GM18870 (cell line): ENCODE results near the gene NR2F2.

ENCODE experiments used
- ATAC-seq: cut with Tn5 transposase; IDR thresholded peaks from one replicate; pipeline ENCODE4 v1.9.1; 2021; ENCODE audit warnings: moderate library complexity; ENCODE audit not compliant: unreplicated experiment

The NR2F2 gene

DNA sequence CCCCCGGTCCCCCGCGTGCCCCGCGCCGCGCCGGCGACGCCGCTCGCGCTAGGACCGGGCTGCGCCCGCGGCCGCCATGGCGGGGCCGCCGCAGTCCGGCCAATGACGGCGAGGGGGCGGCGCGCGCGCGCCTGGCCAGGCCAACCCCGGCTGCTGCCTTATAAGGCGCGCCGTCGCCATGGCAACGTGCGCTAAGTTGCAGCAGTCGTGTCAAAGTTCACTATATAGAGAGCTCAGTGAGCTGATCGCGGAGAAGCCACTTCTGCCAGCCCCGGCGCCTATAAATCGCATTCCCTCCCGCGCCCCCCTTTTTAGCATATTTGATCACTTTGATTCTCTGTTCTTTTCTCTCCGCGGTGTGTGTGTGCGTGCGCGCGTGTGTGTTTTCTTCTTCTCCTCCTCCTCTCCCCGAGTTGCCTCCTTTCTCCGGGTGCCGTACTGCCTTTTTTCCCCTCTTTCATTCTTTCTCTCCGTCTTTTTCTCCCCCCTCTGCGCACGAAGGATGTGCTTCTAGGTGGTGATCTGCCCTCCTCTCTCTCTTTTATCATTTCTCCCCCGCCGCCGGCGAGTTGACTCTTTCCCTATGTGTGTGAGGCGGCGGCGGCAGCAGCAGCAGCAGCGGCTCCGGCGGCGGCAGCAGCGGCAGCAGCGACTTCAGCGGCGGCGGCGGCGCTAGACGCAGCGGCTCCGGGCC is at the start of gene NR2F2:
Gene NR2F2 (plus strand): TSS at position 251 of the 694 bp plus-strand sequence. CDS start 1,406 bp downstream, outside the sequence.
- peak; percentile 61 for ATAC-seq

DNA sequence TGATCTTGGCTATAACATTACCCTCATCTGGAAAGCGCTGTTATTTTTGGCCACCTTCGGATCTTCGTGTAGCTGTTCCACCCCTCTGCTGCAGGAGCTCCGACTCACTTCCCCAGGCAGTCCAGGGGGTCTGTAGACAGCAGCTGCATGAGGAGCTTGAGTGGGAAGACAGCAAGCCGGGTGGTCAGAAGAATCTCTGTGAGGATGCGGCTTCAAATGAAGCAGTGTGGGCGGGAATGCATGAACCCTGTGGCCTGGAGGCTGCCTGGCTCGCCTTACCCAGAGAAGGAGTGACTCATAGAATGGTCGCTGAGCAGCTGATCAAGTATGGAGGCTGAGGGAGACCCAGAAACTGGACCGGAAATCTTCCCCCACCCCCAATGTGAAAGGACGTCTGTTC is 45.2 kb upstream of the NR2F2 start:
- ATAC-seq: no peak

DNA sequence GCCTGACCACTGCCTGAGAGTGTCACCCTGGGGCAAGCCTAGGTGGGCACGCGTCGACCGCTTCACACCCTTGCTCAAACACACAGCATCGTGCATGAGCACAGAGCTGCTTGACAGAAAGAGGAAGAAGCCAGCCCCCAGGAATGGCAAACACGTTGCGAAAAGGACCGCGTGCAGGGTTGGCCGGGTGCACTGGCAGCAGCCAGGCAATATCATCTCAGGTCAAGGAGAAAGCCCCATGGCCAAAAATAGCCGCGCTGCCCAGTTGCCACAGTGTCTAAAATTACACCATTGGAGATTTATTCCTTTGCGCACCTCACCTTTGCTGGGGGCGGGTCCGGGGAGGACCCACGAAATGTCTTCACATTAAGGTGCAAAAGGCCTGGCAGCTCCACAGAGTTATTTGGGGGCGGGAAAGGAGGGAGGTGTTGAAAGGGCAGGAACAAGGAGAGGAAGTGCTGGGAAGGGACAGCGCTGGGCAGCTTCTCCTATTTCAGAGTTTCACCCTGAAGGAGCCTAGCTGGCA is 44.7 kb upstream of the NR2F2 start:
- no peak for ATAC-seq

DNA sequence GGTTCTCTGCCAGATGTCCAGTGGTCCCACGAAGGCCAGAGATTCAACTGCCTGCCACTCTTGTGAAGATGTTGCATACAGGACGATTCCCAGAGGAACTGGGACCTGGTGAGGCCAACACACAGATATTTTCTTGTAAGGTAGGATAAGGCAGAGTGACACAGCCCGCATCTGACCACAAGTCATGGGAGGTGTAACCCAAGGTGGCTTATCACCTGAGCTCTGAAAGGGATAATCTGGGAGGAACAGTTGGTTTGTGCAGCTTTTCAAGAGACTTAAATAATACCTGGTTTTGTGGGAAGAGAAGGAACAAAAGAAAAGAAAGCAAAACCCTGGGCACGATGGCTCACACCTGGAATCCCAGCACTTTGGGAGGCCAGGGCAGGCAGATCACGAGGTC is 39.8 kb upstream of the NR2F2 start:
- no peak for ATAC-seq

DNA sequence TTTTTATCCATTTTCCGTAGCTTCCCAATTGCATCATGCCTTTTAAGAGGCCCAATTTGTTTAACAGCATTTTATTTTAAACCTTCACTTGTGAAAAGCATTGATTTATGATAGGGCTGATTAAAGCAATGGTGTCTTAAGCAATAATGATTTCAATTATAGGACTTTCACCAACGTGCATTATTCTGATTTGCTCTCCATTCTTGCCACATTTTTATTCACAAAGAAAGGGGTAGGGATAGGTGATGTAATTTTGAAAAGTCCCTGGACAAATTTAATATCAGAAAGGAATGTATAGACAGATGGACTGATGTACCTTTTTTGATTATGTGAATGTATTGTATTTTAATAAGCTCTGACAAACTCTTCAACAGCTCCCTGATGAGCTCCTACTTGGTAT is 37.9 kb upstream of the NR2F2 start:
- ATAC-seq: no peak

DNA sequence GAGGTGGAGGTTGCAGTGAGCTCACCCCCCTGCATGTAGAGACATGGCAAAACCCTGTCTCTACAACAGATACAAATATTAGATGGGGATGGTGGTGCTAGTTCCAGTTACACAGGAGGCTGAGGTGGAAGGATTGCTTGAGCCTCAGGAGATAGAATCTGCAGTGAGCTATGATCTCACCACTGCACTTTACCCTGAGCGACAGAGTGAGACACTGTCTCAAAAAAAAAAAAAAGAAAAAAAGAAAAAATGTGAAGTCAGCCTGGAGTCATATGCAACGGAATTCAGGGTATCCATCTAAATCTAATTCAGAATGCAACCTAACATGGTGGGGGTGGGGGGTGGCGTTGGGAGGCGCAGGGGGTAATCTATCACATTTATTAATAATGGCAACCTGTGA is 37.1 kb upstream of the NR2F2 start:
- ATAC-seq: no peak

DNA sequence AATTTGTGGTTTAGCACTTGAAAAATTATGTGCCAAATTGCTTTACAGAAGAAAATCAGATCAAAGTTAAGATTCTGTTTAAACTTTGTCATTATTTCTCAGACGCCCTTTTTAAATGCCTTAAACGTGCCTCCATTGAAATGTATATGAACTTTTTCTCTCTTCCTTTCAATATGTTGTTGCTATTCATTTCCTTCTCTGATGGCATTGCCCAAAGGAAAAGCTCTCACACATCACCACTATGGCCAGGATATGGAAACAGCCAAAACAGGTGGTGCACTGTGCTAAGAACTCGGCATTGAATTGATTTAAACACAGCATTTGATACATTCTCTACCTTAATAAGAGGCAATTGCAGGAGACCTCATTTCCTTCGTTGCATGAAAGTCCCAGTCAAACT is 35.7 kb upstream of the NR2F2 start:
- ATAC-seq: no peak

DNA sequence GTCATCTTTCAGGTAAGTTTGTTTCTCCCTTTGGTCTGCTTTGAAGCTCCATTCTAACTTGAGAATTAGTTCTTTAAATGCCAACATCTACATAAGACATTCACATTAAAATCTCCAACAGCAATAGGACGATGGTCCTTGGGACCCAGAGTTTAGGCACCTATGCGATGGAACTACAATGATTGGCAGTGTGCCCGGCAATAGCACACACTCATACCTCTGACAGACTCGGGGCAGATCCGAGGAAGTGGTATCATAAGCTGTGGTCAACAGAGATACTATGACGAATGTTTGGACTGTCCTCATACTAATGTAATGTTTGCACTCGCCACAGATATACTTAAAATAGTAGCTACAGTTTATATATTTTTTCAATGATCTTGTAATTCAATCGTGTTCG is 34.2 kb upstream of the NR2F2 start:
- no peak for ATAC-seq

DNA sequence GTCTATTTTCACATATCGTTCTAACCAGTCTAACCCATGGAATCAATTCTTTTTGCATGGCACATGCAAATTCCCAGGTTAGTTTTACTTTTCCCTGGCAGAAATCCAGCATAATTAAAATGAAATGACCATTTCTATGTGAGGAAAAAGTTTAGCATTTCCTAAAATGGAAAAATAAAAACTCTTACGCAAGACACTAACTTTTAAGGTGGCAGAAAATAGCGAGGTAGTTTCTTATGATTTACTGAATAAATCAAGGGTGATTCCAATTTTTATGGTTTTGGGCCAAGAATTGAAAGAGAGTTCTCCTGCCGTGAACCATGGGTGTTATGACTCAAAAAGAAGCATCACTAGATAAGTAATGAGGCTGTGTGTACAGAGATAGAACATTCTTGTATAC is 32.7 kb upstream of the NR2F2 start:
- ATAC-seq: no peak

DNA sequence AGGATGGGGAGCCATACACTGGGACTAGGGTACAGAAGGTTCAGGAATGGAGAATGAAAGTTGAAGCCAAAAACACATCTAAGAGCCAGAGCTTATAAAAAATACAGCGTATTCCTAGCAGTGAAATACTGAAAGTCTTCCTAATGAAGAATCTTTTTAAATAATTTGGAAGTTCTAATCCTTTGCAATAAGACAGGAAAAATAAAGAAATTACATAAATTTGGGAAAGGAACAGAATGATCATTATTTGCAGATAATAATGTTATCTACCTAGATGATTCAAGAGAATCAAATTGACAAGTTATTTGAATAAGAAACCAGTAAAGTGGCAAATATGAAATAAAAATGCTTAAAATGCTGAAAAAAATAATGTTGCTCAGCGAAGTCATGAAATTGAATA is 32.3 kb upstream of the NR2F2 start:
- ATAC-seq: no peak

DNA sequence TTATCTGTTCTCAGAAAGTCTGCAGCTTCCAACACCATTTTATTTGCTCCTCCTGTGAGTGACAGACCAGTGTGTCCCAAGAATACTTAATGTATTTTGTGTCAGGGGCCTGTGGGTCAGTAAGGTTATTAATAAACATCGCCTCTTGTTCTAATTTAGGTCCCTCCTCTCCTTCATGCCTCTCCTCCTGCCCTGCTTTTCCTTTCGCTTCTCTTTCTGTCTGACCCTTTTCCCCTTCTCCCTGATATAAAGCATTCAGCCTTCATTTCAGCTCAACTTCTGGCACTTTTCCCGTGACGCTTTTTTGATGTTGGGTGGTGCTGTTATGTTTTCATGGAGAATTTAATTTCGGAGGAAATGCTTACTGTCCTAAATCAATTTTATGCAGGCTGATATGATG is 29.7 kb upstream of the NR2F2 start:
- ATAC-seq: no peak

DNA sequence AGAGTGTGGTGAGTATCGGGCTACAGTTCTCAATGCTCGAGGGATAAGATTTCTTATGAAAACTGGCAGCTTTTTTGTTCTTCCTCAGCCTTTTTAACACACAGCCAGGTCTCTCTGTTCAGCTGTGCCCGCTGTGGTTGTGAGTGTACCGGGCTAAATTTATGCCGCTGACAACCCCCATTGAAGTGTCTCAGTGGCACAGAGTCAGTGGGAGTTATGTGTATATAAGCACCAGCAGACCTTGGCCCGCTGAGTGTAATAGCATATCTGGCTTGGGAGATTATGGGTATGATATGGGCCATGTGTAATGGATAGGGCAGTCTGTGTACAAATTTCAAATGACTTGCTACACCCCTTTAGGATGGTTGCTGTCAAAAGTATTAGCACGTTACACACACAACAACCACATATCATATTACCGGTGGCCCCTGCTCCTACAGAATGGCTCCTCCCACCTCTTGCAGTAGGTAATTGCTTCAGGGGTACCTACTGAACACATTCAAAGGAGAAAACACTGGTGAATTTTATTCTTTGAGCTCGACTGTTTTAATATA is 26.9 kb upstream of the NR2F2 start:
- ATAC-seq: no peak

DNA sequence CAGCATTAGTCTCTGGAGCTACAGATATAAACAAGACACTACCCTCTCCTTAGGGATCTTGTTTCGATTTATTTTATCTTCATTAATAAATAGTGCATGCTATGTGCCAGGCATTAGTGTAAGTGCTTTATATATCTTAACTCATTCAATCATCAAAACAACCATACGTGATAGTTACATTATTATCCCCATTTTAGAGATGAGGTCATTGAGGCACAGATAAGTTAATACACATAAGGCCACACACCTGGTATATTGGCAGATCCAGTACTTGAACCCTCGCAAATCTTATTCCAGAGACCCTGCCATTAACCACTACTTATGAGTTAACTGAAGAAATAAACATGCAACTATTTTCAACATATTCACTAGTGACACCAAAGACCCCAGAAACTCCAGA is 25.7 kb upstream of the NR2F2 start:
- no peak for ATAC-seq

DNA sequence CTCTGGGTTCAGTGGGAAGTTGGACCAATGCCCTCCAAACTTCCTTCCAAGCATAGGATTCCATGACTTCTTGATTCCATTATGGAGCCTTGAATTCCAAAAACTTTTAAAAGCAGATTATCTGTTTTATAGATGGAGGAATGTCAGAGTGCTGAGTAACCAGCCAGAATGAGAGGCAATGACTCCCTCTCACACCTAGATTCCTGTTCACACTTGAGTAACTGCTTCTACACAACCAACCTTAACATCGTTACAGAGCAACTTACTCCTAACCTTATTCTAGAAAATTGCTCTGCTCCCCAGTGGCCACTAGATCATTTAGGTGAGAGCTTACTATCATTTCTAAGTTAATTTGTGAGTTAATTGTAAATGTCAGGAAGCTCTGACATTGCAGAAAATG is 24.2 kb upstream of the NR2F2 start:
- no peak for ATAC-seq

DNA sequence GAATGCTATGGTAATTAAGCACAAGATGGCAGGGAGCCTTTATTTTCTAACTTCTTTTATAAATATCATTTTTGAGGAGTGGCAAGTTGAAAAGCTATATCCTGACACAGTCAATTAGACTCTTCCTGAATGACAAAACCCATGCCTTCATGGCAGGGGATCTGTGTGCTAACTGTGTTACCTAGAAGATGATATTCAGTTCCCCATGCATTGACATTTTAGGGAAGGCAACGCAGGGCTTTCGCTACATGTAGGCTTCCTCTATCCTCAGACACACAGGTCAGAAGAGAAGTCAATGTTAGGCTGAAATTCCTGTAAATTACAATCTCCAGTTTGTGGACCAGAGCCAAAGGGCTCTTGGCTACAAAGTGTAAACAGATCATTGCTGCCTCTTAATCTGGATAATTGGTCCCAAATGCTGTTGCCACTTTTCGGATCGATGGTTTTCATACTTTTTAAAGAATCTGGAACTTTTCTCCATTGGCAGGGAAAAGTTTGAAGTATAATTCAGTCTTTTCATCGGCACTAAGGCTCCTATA is 22.6 kb upstream of the NR2F2 start:
- ATAC-seq: no peak

DNA sequence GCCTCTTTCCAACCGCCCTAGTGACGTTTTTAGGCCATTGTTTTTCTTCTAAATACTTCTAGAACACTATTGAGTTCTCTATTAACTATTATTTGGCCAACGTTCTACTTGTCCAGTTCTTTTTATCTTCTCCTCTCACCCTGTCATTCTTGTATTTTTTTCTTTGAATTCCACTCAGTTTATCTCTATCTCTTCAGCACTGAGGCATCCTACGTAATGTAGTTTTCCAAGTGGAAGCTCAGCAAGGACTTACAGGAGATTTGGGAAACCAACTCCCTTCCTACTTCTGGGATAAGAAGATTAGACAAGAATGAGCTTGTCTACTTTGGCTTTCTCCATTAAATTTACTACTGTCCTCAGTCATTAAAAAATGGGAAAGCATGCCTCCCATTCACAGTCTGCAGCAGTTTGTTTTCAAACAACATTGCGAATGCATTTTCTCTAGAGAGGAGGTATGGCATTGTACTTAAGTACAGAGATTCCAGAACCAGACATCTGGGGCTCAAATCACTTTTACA is 21.3 kb upstream of the NR2F2 start:
- ATAC-seq: no peak

DNA sequence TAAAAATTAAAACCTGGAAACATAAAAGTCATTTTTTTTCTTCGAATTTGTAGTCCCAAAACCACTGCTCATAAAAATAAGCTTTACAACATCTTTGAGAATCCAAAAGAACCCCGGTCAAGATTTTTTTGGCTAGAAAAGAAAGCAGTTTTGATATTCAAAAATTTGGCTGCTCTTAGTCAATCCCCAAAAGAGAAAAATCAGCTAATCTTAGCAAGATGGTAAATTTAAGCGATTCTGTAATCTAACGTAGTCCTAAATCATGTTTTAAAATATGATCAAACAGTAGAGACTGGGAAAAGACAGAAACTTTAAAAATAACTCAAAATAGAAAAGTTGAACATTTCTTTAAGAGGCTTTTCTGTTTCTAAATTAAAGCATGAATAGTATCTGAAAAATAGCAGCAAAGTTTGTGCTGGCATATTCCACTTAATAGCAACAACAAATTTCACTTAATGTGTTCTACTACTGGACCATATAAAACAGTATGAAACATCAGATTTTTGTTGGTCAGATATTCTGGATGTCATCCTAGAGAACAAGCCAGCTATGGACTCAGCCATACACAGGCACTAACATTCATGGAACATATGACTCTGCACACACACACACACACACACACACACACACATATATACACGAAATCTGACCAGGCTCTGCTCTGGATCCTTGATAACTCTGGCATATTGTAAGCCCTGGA is 19.1 kb upstream of the NR2F2 start:
- no peak for ATAC-seq

DNA sequence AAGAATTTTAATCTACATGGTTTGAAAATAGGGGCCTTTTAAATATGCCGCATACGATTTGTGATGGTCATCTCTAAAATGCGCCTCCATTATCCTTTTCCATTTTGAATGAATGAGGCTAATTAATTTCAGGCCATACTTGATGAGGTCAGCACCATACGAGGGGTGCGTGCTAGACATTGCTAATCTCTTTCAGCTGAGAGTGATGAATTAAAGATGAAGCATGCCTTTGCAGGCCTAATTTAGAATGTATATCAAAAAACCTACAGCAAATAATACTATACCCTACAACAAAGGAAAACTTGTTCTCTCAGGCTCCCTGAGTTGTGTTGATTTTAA is 18.6 kb upstream of the NR2F2 start:
- no peak for ATAC-seq

DNA sequence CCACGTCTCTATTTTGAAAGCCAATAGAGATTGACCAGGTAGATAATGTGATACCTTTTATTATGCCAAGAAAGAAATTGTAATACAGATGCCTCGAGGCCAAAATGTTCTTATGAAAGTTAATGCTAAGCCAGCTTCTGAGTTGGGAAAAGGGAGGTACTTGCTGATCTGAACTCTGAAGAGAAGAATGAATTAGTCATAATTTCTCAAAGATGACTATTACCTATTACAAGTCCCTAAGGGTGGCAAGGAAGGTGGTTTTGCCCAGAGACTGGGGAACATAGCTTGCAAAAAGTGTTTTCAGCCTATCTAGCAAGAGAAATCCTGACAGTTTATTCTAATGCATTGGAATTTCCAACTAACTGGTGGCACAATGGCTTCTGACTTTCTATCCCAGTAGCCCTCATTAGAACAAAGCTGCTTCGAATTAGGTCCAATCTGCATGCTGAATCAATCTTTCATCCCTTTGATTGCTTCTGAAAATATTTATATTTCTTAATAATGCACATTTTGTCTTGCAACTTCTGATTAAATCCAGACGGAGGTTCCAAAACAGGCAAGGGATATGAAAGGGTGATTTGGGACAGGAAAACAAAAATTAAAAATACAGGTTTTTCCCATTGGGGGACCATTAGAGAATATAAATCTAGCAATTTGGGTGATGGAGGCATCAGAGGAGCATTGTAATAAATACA is 17.7 kb upstream of the NR2F2 start:
- no peak for ATAC-seq

DNA sequence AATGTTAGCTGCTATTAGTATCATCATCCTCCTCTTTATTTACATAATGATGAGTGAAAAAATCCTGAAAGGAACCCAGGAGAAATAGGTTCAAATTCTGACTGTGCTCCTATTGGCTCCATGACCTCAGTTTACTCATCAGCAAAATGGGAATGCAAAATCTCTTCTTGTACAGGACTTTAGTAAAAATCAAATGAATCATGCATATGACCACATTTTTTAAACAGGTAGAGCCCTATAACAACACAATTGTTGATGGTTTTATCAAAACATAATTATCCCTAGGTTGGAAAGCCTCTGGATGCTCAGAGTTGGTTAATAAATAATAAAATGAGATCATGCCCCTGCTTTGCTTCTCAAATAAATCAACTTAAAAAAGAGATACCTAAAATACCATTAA is 16.0 kb upstream of the NR2F2 start:
- no peak for ATAC-seq

DNA sequence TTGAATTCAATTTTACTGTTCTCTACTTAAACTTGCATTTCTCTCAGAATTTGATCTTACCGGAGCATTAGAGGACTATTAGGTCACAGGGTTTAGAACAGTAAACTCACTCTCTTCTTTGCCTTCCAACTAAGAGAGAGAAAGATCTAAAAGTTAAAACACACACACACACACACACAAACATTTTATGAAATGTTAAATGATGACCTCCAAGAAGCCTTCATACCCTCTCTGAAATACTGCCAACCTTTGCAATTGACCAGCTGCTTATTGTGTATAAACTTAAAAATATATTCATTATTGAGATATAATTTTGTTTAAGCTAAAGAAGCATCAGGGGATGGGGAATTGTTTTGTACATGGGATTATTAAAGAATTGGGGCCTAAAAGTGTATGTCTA is 15.5 kb upstream of the NR2F2 start:
- ATAC-seq: no peak
